SK-MEL-5 (cell line): Measurements from ENCODE around the gene BAIAP2L1. TPM values are rescaled to one million over a fixed set of nuclear protein-coding genes. Genes with fewer than 3 reads are reported as not detected.
"Not testable (repeated sequence)": the region's sequence is repeated elsewhere in the genome, so short reads cannot be mapped to it uniquely, and the experiment has no call there.

Source experiments
- DNase-seq: peaks from one replicate; pipeline ENCODE4 v3.0.0-alpha.2; 2016; ENCODE audit warnings: low read depth, low spot score
- in situ Hi-C: cut with HindIII; loops from 2 replicates; pipeline ENCODE4 v1.10.0; 2016; ENCODE audit warnings: low sequenced_read_pairs, high pct_unique_total_duplicates, low pct_unique_long_range_greater_than_20kb
- total RNA-seq: library from RNA; depleted of rRNA; stranded (reverse); fragments of >200 nt; shearing (Covaris generic); gene quantifications from 2 replicates; pipeline ENCODE4 v1.2.3, GENCODE V29; 2014

BAIAP2L1 gene
- total RNA-seq, 1 experiment from 2014 or later: 18.1 TPM

DNA sequence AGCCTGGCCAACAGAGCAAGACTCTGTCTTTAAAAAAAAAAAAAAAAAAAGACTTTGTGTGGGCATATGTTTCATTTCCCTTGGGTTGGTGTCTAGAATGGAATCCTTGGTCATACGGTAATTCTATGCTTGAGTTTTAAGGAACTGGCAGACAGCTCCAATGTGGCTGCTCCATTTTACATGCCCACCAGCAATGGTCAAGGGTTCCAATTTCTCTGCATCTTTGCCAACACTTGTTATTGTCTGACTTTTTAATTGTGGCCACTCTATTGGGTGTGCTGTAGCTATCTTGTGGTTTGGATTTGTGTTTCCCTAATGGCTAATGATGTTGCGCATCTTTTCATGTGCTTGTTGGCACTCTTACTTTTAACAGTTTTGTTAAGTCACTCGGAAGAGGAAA is 61.8 kb downstream of the BAIAP2L1 start:
- DNase-seq: no peak
- in situ Hi-C loops: no loop called here

DNA sequence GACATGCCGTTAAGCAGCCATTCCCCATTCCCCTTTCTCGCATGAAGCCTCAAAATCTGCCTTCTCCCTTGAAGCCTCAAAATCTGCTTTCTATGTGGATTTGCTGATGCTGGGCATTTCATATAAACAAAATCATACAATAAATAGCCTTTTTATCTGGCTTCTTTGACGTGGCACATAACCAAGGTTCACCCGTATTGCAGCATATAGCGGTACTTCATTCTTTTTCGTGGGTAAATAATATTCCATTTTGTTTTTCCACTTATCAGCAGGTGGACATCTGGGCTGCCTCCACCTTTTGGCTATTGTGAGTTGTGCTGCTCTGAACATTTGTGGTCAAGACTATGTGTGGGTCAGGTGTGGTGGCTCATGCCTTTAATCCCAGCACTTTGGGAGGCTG is 62.4 kb downstream of the BAIAP2L1 start:
- no peak for DNase-seq
- in situ Hi-C loops: no loop called here

DNA sequence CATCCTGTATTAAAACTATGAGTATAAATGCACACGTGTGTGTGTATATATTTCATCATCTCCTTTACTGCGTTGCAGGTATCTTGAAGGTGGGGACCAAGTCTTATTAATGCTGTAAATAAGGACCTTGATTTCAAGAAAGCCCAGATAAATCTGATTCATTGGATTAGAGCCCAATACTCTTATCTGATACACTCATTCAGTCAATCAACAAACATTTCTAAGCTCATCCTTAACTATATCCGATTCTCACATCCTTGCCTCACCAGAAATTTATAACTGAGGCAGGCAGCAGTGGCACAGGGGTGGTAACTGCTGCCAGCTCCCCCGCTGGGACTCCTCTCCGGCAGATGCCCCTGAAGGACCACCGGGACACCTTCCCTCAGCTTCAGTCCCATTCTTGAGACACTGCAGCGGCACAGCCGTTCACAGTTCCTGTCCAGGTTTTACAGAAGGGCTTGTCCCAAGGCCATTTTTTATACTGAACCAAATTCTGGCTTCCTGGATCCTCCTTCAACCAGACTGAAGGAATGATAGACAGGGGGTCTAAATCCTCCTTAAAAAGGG is 65.4 kb downstream of the BAIAP2L1 start:
- no peak for DNase-seq
- in situ Hi-C loops: no loop called here

DNA sequence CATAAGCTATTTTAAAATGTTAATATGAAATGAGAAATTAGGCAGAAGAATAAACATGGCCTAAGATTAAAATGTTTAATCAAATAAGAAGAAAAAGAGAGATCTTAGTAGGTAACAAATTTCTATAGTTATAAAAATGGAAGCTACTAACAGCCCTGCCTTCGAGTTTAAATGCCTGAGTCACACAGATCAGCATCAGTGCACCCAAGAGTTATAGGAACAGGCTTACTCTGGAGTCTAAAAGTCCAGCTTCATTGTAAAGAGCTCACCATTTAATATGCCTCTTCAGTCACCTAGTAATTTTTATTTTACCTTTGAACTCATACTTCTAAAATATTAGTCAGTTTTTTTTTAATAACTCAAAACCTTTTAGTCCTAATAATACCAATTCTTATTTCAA is 66.8 kb downstream of the BAIAP2L1 start:
- in situ Hi-C loops: no loop called here
- no peak for DNase-seq

DNA sequence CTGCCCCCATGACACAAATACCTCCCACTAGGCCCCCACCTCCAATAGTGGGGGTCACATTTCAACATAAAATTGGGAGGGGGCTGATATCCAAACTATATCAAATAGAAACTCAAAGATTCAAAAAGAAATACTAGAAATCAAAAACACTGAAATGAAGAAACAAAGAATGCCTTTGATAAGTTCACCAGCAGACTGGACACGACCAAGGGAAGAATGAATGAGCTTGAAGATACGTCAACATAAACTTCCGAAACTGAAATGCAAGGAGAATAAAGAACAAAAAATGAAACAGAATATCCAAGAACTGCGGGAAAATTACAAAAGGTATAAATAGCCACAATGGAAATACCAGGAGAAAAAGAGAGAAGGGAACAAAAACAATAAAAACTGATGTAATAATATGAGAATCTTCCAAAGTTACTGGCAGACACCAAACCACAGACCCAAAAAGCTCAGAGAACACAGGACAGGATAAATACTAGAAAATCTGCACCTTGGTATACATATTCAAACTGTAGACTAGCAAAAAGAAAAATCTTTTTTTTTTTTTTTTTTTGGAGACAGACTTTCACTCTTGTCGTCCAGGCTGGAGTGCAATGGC is 69.9 kb downstream of the BAIAP2L1 start:
- no peak for DNase-seq
- in situ Hi-C loops: no loop called here

DNA sequence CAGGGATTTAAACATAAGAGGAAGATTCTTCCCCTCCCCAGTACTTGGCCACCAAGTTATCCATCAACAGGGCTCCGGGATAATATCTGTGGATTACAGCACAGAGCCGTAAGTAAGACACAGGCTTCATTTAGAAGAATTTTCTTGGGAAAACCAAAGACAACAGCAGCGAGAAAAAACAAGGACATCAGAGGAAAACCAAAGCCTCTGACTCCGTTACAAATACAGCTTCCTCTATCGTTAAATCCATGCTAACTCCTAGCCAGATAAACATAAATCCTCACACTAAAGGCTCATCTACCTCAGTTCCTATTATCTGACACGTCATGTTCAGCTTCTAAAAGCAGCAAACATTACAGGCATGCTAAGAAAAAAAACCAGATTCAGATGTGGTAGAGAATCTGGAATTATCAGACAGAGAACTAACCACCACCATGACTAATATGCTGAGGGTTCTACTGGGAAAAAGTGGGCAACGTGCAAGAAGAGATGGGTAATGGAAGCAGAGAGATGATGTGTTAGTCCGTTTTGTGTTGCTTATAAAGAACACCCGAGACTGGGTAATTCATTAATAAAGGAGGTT is 71.0 kb downstream of the BAIAP2L1 start:
- in situ Hi-C loops: no loop called here
- no peak for DNase-seq

DNA sequence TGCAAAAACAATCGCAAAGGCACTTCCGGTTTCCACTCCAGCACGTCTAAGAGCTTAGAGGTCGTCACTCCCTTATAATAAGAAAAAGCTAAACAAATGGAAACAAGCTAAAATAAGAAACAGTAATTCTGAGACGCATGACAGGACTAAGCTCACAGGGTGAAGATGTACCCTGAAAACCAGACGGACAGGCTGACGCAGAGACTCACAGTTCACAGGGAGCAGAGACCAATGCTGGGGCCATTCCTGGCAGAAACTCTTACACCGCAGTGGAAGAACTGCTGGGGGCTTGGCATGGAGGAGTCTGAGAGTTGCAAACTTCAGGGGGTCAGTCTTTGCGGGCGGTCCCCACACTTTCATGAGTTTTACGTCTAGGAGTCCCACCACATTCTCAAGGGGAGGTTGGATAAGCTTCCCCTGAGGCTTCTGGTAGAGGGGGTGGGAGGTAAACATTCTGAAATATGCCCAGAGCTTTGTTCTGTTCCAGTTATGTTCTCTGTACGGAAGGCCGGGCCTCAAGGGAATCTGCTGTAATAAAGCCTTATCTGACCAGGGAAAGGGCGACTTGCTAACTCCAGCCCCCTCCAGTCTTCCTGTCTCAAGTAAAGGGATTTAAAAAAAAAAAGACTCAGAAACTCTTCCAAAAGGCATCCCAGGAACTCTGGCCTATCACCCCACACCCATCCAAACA is 71.6 kb downstream of the BAIAP2L1 start:
- in situ Hi-C loops: no loop called here
- peak; percentile 39 for DNase-seq

DNA sequence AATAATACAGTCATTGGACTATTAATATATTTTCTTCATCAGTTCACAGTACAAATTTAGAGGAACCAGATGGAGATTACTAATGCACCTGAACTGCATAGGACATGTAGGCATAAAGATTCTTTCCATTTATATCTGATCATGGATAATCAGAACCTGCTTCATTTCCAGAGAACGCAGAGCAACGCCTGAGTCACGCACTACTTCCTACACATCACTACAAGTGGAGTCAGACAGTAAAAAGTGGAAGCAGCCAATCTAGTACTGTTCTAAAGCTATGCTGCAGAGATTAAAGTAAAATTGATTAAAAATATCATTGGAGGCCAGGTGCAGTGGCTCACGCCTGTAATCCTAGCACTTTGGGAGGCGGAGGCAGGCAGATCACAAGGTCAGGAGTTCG is 76.1 kb downstream of the BAIAP2L1 start:
- DNase-seq: no peak
- in situ Hi-C loops: no loop called here

DNA sequence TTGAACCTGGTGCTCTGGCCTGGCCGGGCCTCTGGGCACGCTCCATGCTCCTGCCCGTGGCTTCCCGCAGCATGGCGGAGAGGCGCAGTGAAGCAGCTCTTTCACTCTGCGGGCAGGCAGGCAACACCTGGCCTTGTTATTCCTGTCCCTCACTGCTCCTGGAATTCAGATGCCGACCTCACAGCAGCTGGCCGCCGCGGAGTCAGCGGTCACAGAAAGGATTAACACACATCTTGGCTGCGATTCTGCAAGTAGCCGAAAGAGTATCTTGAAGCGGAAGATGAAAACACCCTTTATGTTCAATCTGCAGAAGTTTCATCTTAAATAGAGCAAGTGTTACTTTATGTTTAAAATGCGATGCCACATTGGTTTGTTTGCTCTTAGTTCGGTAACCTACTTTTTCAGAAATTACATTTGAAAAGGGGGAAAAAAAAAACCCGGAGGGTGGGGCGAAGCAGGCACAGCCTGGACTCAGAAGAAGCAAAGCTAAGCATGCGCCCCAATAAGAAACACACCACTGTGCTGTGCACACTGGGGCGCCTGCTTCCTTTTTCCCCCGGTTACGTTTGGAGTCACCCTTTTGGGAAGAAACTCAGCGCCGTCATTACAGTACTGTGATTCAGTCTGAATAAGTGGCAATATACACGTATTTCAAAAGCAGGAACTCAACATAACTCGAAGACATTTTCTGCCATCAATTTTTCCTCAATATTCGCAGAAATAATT is 77.1 kb downstream of the BAIAP2L1 start:
- no peak for DNase-seq
- in situ Hi-C loops: no loop called here

DNA sequence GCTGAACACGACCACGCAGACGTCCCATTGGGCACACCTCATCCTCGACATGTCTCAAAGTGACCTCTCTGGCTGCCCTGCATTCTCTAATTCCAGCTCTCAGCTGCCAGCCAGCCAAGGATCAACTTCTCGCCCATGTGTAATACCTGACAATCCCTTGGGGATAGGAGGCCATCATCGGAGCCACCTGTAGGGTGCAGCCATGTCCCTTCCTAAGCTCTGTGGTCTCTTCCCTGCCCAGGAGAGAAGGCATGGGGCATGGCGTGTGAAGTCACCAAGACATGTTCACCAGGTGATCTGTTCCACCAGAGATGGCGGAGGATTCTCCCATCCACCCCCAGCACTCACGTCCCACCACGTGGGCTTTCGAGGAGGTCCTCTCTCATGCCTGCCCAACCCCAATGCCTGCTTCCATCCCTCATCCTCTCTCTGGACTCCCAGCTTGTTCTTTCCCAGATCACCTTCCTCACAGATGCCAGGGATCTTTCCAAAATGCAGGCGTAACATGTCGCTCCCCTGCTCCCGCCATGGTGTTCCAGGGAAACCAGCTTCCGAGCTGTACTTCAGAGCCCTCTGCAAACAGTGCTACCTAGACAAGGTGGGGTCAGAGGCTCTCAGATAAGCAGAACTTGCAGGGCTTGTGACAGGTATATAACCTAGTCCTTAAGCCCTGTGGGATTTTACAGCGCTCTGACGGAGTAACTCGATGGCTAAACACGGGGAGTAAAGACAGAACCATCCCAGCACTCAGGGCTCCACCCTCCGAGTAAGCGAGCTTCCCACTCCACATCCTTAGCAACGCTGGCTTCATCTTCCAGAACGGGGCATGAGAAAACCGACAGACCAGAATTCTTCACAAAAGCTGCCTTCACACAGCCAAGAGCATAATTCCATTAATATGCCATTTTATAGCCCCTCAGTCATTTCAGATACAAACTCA is 78.3 kb downstream of the BAIAP2L1 start:
- in situ Hi-C loops: no loop called here
- DNase-seq: no peak

DNA sequence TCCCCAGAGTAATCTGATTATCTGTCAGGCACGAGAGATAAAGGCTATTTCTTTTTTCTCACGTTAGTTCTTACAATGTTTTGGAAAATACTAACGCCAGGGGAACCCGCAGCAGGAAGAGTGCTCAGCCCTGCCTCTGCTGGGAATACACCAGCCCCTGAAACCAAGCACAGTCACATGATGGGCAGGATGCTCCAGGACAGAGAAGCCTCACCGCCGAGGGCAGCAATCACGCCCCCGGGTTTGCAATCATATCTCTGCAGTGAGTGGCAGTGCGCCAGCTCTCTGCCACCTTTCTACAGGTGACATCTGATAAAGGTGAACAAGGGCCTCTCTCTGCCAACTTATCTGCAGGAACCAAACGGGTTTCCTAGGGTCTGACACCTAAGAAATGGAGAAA is 79.6 kb downstream of the BAIAP2L1 start:
- in situ Hi-C loops: no loop called here
- no peak for DNase-seq

DNA sequence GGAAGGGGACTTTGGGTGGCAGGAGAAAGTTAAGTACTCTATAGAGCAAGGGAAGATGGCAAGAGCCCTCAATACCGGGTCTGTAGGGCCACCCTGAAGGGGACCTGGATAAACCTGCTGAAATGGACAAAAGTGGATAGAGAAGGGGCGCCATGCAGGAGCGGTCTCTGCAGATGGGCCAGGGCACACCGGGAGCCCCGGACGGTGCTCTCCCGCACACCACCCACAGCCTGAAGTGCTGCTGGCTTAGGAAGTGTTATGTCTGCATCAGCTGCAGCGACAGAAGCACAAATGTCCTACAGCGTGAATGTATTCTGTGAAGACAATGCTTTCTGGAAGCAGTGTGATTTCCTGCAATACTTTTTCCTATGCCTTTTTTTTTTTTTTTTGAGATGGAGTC is 81.7 kb downstream of the BAIAP2L1 start:
- in situ Hi-C loops: no loop called here
- DNase-seq: no peak

DNA sequence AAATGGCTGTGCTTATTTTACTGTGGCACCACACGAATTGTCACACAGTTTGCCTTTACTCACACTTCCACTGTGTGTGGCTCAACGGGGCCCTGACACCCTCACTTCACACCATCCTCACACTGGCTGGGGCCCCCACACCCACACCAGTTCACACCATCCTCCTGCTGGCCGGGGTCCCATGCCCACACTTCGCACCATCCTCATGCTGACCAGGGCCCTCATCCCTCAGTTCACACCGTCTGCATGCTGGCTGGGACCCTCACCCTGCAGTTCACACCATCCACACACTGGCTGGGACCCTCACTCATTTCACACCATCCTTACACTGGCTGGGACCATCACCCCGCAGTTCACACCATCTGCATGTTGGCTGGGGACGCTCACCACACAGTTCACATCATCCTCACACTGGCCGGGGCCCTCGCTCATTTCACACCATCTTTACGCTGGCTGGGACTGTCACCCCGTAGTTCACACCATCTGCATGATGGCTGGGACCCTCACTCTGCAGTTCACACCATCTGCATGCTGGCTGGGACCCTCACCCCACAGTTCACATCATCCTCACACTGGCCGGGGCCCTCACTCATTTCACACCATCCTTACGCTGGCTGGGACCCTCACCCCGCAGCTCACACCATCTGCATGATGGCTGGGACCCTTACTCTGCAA is 83.4 kb downstream of the BAIAP2L1 start:
- in situ Hi-C loops: no loop called here
- DNase-seq: no peak

DNA sequence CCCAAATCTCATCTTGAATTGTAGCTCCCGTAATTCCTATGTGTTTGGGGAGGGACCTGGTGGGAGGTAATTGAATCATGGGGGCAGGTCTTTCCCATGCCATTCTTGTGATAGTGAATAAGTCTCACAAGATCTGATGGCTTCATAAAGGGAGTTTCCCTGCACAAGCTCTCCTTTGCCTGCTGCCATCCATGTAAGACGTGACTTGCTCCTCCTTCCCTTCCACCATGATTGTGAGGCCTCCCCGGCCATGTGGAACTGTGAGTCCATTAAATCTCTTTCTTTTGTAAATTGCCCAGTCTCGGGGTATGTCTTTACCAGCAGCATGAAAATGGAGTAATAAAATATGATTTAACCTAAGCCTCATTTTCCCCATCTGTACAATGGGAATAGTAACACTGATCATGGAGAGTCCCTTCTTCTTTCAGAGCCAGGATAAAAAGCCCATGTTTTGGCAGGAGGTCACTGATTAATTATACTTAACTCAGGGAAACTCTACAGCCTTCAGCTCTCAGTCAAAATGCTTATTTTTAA is 84.8 kb downstream of the BAIAP2L1 start:
- in situ Hi-C loops, DNase-seq: not testable (repeated sequence)

DNA sequence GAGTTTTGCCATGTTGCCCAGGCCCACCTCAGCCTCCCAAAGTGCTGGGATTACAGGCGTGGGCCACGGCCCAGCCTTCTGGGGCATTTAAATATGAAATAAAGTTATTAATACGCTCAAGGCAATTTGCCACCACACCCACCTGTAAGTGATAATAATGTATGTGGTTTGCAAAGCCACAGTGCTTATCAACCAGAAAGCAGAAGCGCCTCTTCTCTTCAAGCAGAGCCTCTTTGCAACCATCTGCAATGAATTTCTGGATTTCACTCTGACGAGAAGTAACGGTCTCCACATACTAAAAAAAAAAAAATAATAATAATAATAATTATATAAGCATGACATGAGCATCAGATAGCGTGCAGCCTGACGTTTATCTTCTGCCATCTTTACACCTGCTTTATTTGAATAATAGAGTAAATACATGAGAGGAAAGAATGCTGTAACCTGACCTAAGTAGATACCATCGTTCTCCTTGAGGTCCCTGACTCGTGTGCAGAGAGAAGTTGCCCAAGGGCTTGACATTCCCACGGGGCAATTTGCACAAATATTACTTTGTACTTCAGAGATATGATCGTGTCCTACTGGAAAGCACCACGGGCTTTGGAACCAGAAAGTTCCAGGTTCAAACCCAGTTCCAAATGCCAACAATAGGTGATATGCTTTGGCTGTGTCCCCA is 85.4 kb downstream of the BAIAP2L1 start:
- in situ Hi-C loops: no loop called here
- DNase-seq: no peak

DNA sequence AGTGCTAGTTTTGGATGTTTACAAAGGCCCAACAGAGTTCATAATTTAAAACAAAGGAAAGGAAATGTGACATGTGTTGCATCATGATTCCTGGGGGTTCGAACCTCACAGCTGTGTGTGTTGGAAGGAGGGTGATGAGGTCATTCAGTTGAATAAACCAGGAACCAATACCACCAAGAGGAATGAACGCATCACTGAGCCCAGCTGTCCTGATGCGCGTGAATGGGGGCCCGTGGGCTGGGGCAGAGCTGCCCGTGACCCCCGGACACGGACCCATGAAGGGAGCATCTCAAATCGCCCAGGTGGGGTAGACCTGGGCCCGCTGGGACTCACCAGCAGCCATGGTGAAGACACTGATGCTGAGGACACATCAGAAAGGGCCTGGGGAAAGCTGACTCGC is 86.4 kb downstream of the BAIAP2L1 start:
- in situ Hi-C loops: no loop called here
- DNase-seq: no peak
